NCI-H2227 (cell line): Measurements from ENCODE around the gene SIRT5.

Experiments used
- DNase-seq: peaks from one replicate; lab custom pipeline; 2025; ENCODE audit not compliant: unreplicated experiment; lab: John Stamatoyannopoulos, UW

Gene SIRT5

GRCh38 chr6:13586603-13587542, 12.5 kb downstream of the SIRT5 start:
- DNase-seq, result no peak

DNA sequence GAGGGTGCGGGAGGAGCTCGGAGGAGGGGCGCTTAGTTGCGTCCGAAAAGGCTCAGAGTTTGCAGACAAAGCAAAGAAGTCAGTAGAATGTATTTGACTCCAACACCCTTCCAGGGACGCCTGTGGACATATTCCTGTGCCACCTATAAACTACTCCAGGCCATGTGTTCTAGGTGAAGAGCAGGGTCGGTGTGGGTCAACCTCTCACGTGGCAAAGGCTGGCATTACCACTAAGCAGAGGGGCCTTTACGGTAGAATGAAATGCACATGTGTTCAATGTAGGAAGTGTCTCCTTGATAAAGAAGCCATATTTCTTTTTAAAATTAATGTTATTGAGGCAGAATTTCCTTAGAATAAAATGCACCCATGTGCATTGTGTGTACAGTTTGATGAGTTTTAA, 15.4 kb downstream of the SIRT5 start:
- no peak for DNase-seq

GRCh38 chr6:13590574-13591153, 16.3 kb downstream of the SIRT5 start:
- no peak for DNase-seq

DNA sequence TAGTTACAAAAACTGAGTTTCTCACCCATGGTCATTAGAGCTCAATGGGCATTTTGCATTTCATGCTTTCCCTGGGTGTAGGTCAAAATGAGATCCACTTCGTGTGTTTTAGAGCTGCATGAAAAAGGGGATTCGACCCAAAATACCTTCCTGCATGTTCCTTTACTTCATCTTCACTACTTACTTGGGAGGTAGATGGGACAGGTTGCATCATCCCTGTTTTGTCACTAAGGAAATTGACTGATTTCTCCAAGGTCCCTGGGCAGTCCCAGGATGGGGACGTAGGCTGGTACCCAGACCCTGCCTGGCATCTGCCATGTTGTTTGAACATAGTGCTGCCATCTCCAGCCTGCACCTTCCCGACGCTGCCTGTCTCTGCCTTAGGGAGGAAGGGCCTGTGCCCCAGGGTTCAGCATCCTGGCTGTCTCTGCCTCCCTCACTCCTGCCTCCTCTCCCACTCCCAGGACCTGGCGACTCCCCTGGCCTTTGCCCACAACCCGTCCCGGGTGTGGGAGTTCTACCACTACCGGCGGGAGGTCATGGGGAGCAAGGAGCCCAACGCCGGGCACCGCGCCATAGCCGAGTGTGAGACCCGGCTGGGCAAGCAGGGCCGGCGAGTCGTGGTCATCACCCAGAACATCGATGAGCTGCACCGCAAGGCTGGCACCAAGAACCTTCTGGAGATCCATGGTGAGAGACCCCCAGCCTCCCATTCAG, 17.0 kb downstream of the SIRT5 start:
- no peak for DNase-seq

- DNase-seq, result no peak
Measured at GRCh38 chr6:13593103-13593502, 18.7 kb downstream of the SIRT5 start.

- no peak for DNase-seq
Measured at GRCh38 chr6:13593720-13594119, 19.3 kb downstream of the SIRT5 start.

GRCh38 chr6:13597073-13597472, 22.7 kb downstream of the SIRT5 start:
- DNase-seq, result no peak

GRCh38 chr6:13600036-13600435, 25.6 kb downstream of the SIRT5 start:
- no peak for DNase-seq

GRCh38 chr6:13604135-13604534, 29.7 kb downstream of the SIRT5 start:
- DNase-seq, result no peak

DNA sequence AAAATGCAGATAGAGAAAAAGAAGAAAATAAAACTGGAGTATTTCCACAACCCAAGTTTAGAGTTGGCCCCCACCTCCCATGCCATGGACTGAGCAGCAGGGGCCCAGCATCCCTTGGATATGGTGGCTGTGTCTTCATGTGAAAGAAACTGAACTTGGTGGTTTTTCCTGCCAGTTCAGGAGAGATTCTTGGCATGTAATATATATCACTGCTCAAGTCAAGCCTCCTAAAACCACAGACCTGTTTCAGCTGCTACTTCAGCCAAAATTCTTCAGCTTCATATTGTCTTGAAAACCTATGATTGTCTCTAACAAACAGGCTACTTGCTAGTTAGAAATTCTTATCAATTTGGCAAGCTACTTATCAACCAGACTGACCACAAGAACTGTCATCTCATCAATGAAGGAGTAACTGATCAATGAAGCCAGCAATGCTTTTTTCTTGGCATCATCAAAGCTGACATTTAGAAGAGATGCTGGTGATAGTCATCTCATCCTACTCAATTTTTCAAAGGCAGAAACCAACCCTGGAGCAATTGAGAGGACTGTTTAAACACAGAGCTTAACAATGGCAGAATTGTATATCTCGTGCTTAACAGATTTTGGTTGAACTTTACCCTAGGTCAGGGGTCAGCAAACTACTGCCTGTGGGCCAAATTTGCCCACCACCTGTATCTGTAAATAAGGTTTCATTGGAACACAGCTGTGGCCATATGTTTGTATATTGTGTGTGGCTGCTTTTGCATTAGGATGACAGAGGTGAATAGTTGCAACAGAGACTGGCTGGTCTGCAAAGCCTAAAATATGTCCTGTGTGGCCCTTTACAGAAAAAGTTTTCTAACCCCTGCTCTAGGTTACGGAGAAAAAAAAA, 30.4 kb downstream of the SIRT5 start:
- no peak for DNase-seq

DNA sequence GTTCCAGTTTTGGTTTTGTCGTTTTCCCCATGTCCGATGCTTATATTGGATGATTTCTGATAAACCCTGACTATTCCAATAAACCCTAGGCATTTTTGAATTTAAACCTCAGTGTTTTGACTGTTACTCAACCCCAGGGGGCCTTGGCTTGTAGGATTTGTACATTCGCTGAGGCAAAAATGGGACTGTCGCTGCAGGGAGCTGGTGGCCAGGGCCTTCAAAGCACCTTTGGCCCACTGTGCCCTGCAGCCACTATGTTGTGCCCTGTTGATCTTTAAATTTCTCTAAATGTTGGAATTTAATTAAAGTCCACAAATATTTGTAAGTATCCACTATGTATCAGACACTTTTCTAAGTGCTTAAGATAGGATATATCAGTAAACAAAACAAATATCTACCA, 31.2 kb downstream of the SIRT5 start:
- DNase-seq, result no peak

- no peak for DNase-seq
Measured at GRCh38 chr6:13611715-13612114, 37.3 kb downstream of the SIRT5 start.

GRCh38 chr6:13613029-13613594, 38.7 kb downstream of the SIRT5 start:
- DNase-seq, result no peak

GRCh38 chr6:13614126-13614925, 39.9 kb downstream of the SIRT5 start:
- peak; percentile 76 for DNase-seq

DNA sequence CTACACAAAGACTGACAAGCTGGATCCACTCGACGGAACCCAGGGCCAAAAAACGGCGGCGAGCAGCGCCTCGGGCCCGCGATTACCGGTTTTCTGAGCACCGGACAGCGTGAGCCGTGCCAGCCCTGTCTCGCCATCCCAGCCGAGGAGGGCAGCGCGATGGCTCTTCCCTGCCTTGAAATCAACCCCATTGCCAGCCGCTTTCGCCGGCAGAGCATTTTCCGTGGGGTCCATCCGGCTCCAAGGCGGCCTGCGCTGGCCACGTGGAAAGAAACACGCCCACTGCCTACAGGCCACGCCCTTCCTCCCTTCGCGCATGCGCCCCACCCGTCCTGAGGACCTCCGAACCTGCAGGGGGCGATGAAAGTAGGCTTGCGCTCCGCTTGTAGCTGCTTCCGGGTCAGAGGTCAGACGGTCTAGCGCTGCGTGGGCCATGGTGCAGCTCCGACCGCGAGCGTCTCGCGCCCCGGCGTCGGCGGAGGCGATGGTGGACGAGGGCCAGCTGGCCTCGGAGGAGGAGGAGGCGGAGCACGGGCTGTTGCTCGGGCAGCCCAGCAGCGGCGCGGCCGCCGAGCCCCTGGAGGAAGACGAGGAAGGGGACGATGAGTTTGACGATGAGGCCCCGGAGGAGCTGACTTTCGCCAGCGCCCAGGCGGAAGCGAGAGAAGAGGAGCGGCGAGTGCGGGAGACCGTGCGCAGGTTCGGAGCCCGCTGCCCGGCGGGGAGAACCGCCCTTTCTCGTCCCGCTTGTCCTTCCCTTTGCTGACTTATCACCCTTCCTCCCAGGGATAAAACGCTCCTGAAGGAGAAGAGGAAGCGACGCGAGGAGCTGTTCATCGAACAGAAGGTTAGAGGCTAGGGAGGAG, 40.8 kb downstream of the SIRT5 start, which contains the start of gene NOL7:
NOL7 (plus strand) TSS at position 410 of the 866 bp plus-strand sequence; CDS start at position 434, 24 bp downstream.
- peak; percentile 99 for DNase-seq

GRCh38 chr6:13615792-13616120, 41.4 kb downstream of the SIRT5 start:
- DNase-seq, result peak; percentile 53

DNA sequence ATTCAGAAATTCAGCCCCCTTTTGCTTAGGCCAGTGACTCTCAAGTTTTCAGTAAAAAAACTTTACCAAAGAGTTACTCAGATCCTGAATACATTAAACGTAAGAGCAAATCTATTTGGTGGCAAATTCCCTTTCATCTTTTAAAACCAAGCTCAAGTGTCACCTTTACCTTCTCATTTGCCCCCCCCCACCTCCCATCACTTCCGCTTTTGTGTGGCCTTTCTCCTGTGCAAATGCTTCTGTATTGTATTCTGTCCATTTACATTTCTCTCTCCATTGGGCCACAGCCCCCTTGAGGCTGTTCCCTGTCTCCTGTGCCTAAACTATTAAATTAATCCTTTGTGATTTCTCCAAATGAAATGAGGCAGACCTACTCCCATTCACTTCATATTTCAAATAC, 42.7 kb downstream of the SIRT5 start:
- DNase-seq, result no peak

DNA sequence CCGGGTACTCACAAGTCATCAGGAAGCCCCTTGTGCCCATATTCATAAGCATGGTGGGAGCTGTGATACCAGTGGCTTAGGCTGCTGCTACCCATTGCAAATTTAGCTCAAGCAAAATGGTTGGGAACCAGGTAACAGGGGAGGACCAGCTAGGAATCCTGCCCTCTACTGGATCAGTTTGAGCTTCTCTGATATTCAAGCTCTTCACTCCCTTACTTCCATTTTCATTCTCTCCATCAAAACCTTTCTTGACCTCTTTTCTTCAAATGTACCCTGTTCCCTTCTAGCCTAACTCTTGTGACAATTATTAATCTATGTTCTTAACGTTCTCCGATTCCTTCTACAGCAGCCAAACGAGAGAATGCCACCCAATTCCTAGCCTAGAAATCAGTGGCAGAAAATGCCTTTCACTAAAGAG, 50.5 kb downstream of the SIRT5 start:
- DNase-seq, result peak; percentile 50
